HG02642 (cell line): ENCODE results near the gene ITGB8.

ENCODE experiments used
- ATAC-seq: cut with Tn5 transposase; IDR thresholded peaks from one replicate; pipeline ENCODE4 v1.9.1; 2021; ENCODE audit warnings: mild to moderate bottlenecking; ENCODE audit not compliant: unreplicated experiment, poor library complexity

Gene ITGB8

GRCh38 chr7:20331910-20332813 is 1.5 kb downstream of the ITGB8 start:
- no peak for ATAC-seq

GRCh38 chr7:20338285-20338684 is 7.6 kb downstream of the ITGB8 start:
- no peak for ATAC-seq

GRCh38 chr7:20340839-20341238 is 10.1 kb downstream of the ITGB8 start:
- no peak for ATAC-seq

GRCh38 chr7:20343205-20343604 is 12.5 kb downstream of the ITGB8 start:
- no peak for ATAC-seq

- no peak for ATAC-seq
These were observed 13.2 kb downstream of the ITGB8 start for GRCh38 chr7:20343941-20344340.

- ATAC-seq = no peak
These were observed 13.7 kb downstream of the ITGB8 start for GRCh38 chr7:20344396-20344795.

GRCh38 chr7:20346577-20346976 is 15.9 kb downstream of the ITGB8 start:
- ATAC-seq = no peak

- no peak for ATAC-seq
These were observed 17.0 kb downstream of the ITGB8 start for GRCh38 chr7:20347680-20348079.

GRCh38 chr7:20348125-20348807 is 17.6 kb downstream of the ITGB8 start:
- ATAC-seq = no peak

- ATAC-seq = peak; percentile 44
These were observed 19.8 kb downstream of the ITGB8 start for GRCh38 chr7:20350518-20350951.

GRCh38 chr7:20350996-20351692 is 20.4 kb downstream of the ITGB8 start:
- no peak for ATAC-seq

- ATAC-seq = no peak
These were observed 21.2 kb downstream of the ITGB8 start for GRCh38 chr7:20351901-20352300.

GRCh38 chr7:20352573-20353306 is 22.0 kb downstream of the ITGB8 start:
- no peak for ATAC-seq

- no peak for ATAC-seq
These were observed 24.2 kb downstream of the ITGB8 start for GRCh38 chr7:20354610-20355528.

- ATAC-seq = no peak
These were observed 27.4 kb downstream of the ITGB8 start for GRCh38 chr7:20358106-20358505.

GRCh38 chr7:20358762-20359282 is 28.1 kb downstream of the ITGB8 start:
- ATAC-seq = no peak

- no peak for ATAC-seq
These were observed 28.8 kb downstream of the ITGB8 start for GRCh38 chr7:20359341-20359963.

GRCh38 chr7:20362574-20363253 is 32.0 kb downstream of the ITGB8 start:
- ATAC-seq = no peak
